H9 (cell line): Measurements from ENCODE around the gene SLC25A20. TPM values are rescaled to one million over a fixed set of nuclear protein-coding genes. Genes with fewer than 3 reads are reported as not detected.
A peak's percentile ranks its signal among the peaks of the same experiment; 100 is the strongest.

Source experiments
- DNase-seq: peaks from one replicate; pipeline ENCODE4 v3.0.0-alpha.2; 2017
- H2AFZ ChIP-seq: one replicate; pipeline ENCODE4 v1.6.1; 2013; ENCODE audit warnings: mild to moderate bottlenecking, low read length, control low read depth, moderate library complexity
- H2AK5ac ChIP-seq: 2 replicates; pipeline ENCODE4 v1.6.1; 2013; ENCODE audit warnings: low read length, control low read depth, mixed read lengths; ENCODE audit not compliant: insufficient read length
- H2BK120ac ChIP-seq: one replicate; pipeline ENCODE4 v1.6.1; 2013; ENCODE audit warnings: low read depth, mild to moderate bottlenecking, low read length, control low read depth, inconsistent platforms; ENCODE audit not compliant: poor library complexity, severe bottlenecking
- H2BK12ac ChIP-seq: 2 replicates; pipeline ENCODE4 v1.6.1; 2013; ENCODE audit warnings: low read length, control low read depth, mixed read lengths, low read depth; ENCODE audit not compliant: insufficient read length
- H2BK15ac ChIP-seq: 2 replicates; pipeline ENCODE4 v1.6.1; 2013; ENCODE audit warnings: low read depth, low read length, control low read depth
- H2BK20ac ChIP-seq: one replicate; pipeline ENCODE4 v1.6.1; 2013; ENCODE audit warnings: low read depth, mild to moderate bottlenecking, low read length, control low read depth, inconsistent platforms; ENCODE audit not compliant: poor library complexity, severe bottlenecking
- H2BK5ac ChIP-seq: 2 replicates; pipeline ENCODE4 v1.6.1; 2013; ENCODE audit warnings: low read length, control low read depth, mixed read lengths; ENCODE audit not compliant: insufficient read length
- H3K14ac ChIP-seq: 2 replicates; pipeline ENCODE4 v1.6.1; 2013; ENCODE audit warnings: low read length, control low read depth; ENCODE audit not compliant: insufficient read depth
- H3K18ac ChIP-seq: 2 replicates; pipeline ENCODE4 v1.6.1; 2013; ENCODE audit warnings: low read depth, mild to moderate bottlenecking, mixed read lengths, low read length, control low read depth; ENCODE audit not compliant: insufficient read length
- H3K23ac ChIP-seq: 2 replicates; pipeline ENCODE4 v1.6.1; 2013; ENCODE audit warnings: low read length, control low read depth, mixed read lengths, low read depth; ENCODE audit not compliant: insufficient read length
- H3K23me2 ChIP-seq: 2 replicates; pipeline ENCODE4 v1.6.1; 2013; ENCODE audit warnings: low read depth, mild to moderate bottlenecking, mixed read lengths, low read length, control low read depth; ENCODE audit not compliant: insufficient read length, poor library complexity, severe bottlenecking
- H3K27ac ChIP-seq: 2 replicates; pipeline ENCODE4 v1.5.1; 2013; ENCODE audit warnings: low read length, control low read depth, mixed read lengths, low read depth; ENCODE audit not compliant: insufficient read length
- H3K27me3 ChIP-seq: 2 replicates; pipeline ENCODE4 v1.6.1; 2013; ENCODE audit warnings: low read length, control low read depth, inconsistent platforms; ENCODE audit not compliant: insufficient read depth
- H3K4ac ChIP-seq: 2 replicates; pipeline ENCODE4 v1.6.1; 2013; ENCODE audit warnings: low read depth, mild to moderate bottlenecking, control low read depth, inconsistent platforms, low read length, moderate library complexity
- H3K4me1 ChIP-seq: 2 replicates; pipeline ENCODE4 v1.6.1; 2013; ENCODE audit warnings: low read length, control low read depth, inconsistent platforms; ENCODE audit not compliant: insufficient read depth
- H3K4me2 ChIP-seq: 2 replicates; pipeline ENCODE4 v1.6.1; 2013; ENCODE audit warnings: low read length, control low read depth, mixed read lengths; ENCODE audit not compliant: insufficient read length, insufficient read depth
- H3K56ac ChIP-seq: 2 replicates; pipeline ENCODE4 v1.6.1; 2013; ENCODE audit warnings: low read depth, mild to moderate bottlenecking, mixed read lengths, low read length, control low read depth; ENCODE audit not compliant: insufficient read length
- H3K79me1 ChIP-seq: 2 replicates; pipeline ENCODE4 v1.6.1; 2013; ENCODE audit warnings: low read depth, mild to moderate bottlenecking, moderate library complexity, low read length, control low read depth, inconsistent platforms; ENCODE audit not compliant: insufficient read depth, poor library complexity, severe bottlenecking
- H3K79me2 ChIP-seq: 2 replicates; pipeline ENCODE4 v1.6.1; 2013; ENCODE audit warnings: low read length, control low read depth, inconsistent platforms; ENCODE audit not compliant: insufficient read depth
- H3K9ac ChIP-seq: 2 replicates; pipeline ENCODE4 v1.6.1; 2013; ENCODE audit warnings: low read length, control low read depth, mixed read lengths; ENCODE audit not compliant: insufficient read length; ENCODE audit errors: extremely low read depth
- H3K9me3 ChIP-seq: one replicate; pipeline ENCODE4 v1.6.1; 2013; ENCODE audit warnings: low read depth, low read length, inconsistent platforms; ENCODE audit not compliant: control insufficient read depth
- H3T11ph ChIP-seq: one replicate; pipeline ENCODE4 v1.6.1; 2013; ENCODE audit warnings: mild to moderate bottlenecking, low read length, control low read depth, inconsistent platforms
- H4K20me1 ChIP-seq: one replicate; pipeline ENCODE4 v1.6.1; 2013; ENCODE audit not compliant: control insufficient read depth, insufficient read length, insufficient read depth
- H4K5ac ChIP-seq: 2 replicates; pipeline ENCODE4 v1.6.1; 2013; ENCODE audit warnings: low read depth, mild to moderate bottlenecking, mixed read lengths, low read length, control low read depth; ENCODE audit not compliant: insufficient read length
- H4K8ac ChIP-seq: replicated peaks from 2 replicates; pipeline ENCODE4 v1.6.1; 2013; ENCODE audit warnings: low read length, control low read depth, mixed read lengths, low read depth; ENCODE audit not compliant: insufficient read length
- H4K91ac ChIP-seq: 2 replicates; pipeline ENCODE4 v1.6.1; 2013; ENCODE audit warnings: low read depth, mild to moderate bottlenecking, moderate library complexity, mixed read lengths, low read length, control low read depth; ENCODE audit not compliant: insufficient read length
- H3K27ac Mint-ChIP-seq, 3 experiments: 2 replicates in 2 of 3; 3 replicates in 1 of 3; pipeline ENCODE4 v1.8.0; 2020 to 2021; ENCODE audit warnings: mixed read lengths in 3 of 3, mild to moderate bottlenecking in 1 of 3, moderate library complexity in 1 of 3
- H3K27me3 Mint-ChIP-seq: 2 replicates; pipeline ENCODE4 v1.8.0; 2021; ENCODE audit warnings: low read depth, mild to moderate bottlenecking, moderate library complexity, mixed read lengths
- H3K36me3 Mint-ChIP-seq, 3 experiments: 2 replicates in 2 of 3; 3 replicates in 1 of 3; pipeline ENCODE4 v1.8.0; 2020 to 2021; ENCODE audit warnings: low read depth in 3 of 3, mixed read lengths in 3 of 3; ENCODE audit not compliant: insufficient read depth in 1 of 3
- H3K4me1 Mint-ChIP-seq, 2 experiments: 2 replicates each; pipeline ENCODE4 v1.8.0; 2020; ENCODE audit warnings: mixed read lengths in 2 of 2
- H3K4me3 Mint-ChIP-seq, 2 experiments: 2 replicates in 1 of 2; 3 replicates in 1 of 2; pipeline ENCODE4 v1.8.0; 2020 to 2021; ENCODE audit warnings: mild to moderate bottlenecking in 2 of 2, mixed read lengths in 2 of 2, moderate library complexity in 1 of 2
- H3K9me3 Mint-ChIP-seq, 2 experiments: 2 replicates in 1 of 2; 3 replicates in 1 of 2; pipeline ENCODE4 v1.8.0; 2020; ENCODE audit warnings: mild to moderate bottlenecking in 2 of 2, mixed read lengths in 2 of 2, moderate library complexity in 1 of 2
- WGBS: extraction: QIAGEN DNeasy Blood & Tissue Kit; methylation state at CpG from one replicate; pipeline ENCODE4 v1.1.7; 2013; ENCODE audit warnings: missing lambda C conversion rate, low lambda C conversion rate, mixed read lengths; ENCODE audit not compliant: insufficient read length; ENCODE audit errors: extremely low coverage; 5-methylcytosine and 5-hydroxymethylcytosine counted together
- total RNA-seq: library from RNA; stranded (reverse); gene quantifications from 2 replicates; pipeline ENCODE4 v1.2.1, GENCODE V29; 2021
- TF ChIP-seq, protein P1 (sequence below): fragments of 200-600 bp; sonication (generic); conservative IDR thresholded peaks from 3 replicates; pipeline ENCODE4 v1.8.0; 2021; ENCODE audit warnings: antibody characterized with exemption, mild to moderate bottlenecking

The SLC25A20 gene
- total RNA-seq, 1 experiment from 2014 or later = 7.4 TPM

- Mint-ChIP-seq H3K4me3 (peak overlapping the region; percentile 78 to 85), H3K27me3 (peaks cover 13% of the 10 kb centered on the region), H3K4me1 (peaks cover 17% of the 10 kb centered on the region in 2 experiments), H3K9me3 (no peaks in the 10 kb centered on the region), H3K27ac (peak overlapping the region in 1 of 3 experiments; percentile 62; a peak in 1 of 7 replicates), H3K36me3 (no peaks in the 10 kb centered on the region; a peak in 1 of 7 replicates)
- Histone ChIP-seq H3K27ac (no peak overlapping the region), H3K79me1 (no peaks in the 10 kb centered on the region), H3K23me2 (peaks cover 10% of the 10 kb centered on the region), H2BK12ac (no peak overlapping the region), H3K4ac (no peak overlapping the region), H4K8ac (no peak overlapping the region), H3K9ac (no peak overlapping the region), H3K79me2 (no peaks in the 10 kb centered on the region), H2BK5ac (no peak overlapping the region), H2AFZ (no peak overlapping the region), H4K20me1 (no peaks in the 10 kb centered on the region), H3K23ac (no peak overlapping the region), H3K4me1 (no peaks in the 10 kb centered on the region), H3T11ph (no peak overlapping the region), H3K4me2 (peak overlapping the region; percentile 70), H3K9me3 (no peaks in the 10 kb centered on the region), H4K5ac (no peak overlapping the region), H2AK5ac (no peak overlapping the region), H4K91ac (no peak overlapping the region), H2BK120ac (no peak overlapping the region), H3K14ac (no peak overlapping the region), H2BK15ac (no peak overlapping the region), H3K18ac (no peak overlapping the region), H2BK20ac (no peak overlapping the region), H3K56ac (no peak overlapping the region), H3K27me3 (no peaks in the 10 kb centered on the region)
- peak; percentile 81 for DNase-seq
- no CpG with 5 or more reads among the region's 42 CpGs for WGBS
- TF ChIP-seq, protein P1, sequence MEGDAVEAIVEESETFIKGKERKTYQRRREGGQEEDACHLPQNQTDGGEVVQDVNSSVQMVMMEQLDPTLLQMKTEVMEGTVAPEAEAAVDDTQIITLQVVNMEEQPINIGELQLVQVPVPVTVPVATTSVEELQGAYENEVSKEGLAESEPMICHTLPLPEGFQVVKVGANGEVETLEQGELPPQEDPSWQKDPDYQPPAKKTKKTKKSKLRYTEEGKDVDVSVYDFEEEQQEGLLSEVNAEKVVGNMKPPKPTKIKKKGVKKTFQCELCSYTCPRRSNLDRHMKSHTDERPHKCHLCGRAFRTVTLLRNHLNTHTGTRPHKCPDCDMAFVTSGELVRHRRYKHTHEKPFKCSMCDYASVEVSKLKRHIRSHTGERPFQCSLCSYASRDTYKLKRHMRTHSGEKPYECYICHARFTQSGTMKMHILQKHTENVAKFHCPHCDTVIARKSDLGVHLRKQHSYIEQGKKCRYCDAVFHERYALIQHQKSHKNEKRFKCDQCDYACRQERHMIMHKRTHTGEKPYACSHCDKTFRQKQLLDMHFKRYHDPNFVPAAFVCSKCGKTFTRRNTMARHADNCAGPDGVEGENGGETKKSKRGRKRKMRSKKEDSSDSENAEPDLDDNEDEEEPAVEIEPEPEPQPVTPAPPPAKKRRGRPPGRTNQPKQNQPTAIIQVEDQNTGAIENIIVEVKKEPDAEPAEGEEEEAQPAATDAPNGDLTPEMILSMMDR = no peak
Observed at GRCh38 chr3:48847053-48847503, 51.6 kb downstream of the SLC25A20 start.
